ENCODE measurements around the gene NGB. TPM values are rescaled to one million over a fixed set of nuclear protein-coding genes. Genes with fewer than 3 reads are reported as not detected.
"Not testable (repeated sequence)": the region's sequence is repeated elsewhere in the genome, so short reads cannot be mapped to it uniquely, and the experiment has no call there.

NGB gene
- total RNA-seq, 1 donor from 2014 or later, result 0.35 TPM

- DNase-seq (ENCODE audit: low read depth), result no peak
Observed at GRCh38 chr14:77296155-77296554, 25.1 kb upstream of the NGB start.

GRCh38 chr14:77290705-77291104 lies 19.7 kb upstream of the NGB start:
- peak; percentile 15 for DNase-seq (ENCODE audit: low read depth)

- no peak for DNase-seq (ENCODE audit: low read depth)
Observed at GRCh38 chr14:77286576-77286975, 15.6 kb upstream of the NGB start.

GRCh38 chr14:77284466-77284865 lies 13.5 kb upstream of the NGB start:
- DNase-seq (ENCODE audit: low read depth), result no peak

GRCh38 chr14:77284066-77284465 lies 13.1 kb upstream of the NGB start:
- DNase-seq (ENCODE audit: low read depth), result no peak

GRCh38 chr14:77281852-77282410 lies 10.9 kb upstream of the NGB start:
- DNase-seq (ENCODE audit: low read depth), result no peak

GRCh38 chr14:77280921-77281320 lies 9.9 kb upstream of the NGB start:
- not testable (repeated sequence) for DNase-seq (ENCODE audit: low read depth)

- DNase-seq (ENCODE audit: low read depth), result no peak
Observed at GRCh38 chr14:77279719-77280118, 8.7 kb upstream of the NGB start.

- DNase-seq (ENCODE audit: low read depth), result no peak
Observed at GRCh38 chr14:77278461-77279230, 7.6 kb upstream of the NGB start.

GRCh38 chr14:77276959-77277358 lies 6.0 kb upstream of the NGB start:
- no peak for DNase-seq (ENCODE audit: low read depth)

- DNase-seq (ENCODE audit: low read depth), result no peak
Observed at GRCh38 chr14:77276295-77276935, 5.4 kb upstream of the NGB start.

- DNase-seq (ENCODE audit: low read depth), result no peak
Observed at GRCh38 chr14:77275601-77276017, 4.6 kb upstream of the NGB start.

GRCh38 chr14:77275041-77275580 lies 4.1 kb upstream of the NGB start:
- DNase-seq (ENCODE audit: low read depth), result no peak

- no peak for DNase-seq (ENCODE audit: low read depth)
Observed at GRCh38 chr14:77273796-77274195, 2.8 kb upstream of the NGB start.

GRCh38 chr14:77272261-77272660 lies 1.3 kb upstream of the NGB start:
- no peak for DNase-seq (ENCODE audit: low read depth)

GRCh38 chr14:77270361-77271112 lies 469 bp downstream of the NGB start:
- no peak for DNase-seq (ENCODE audit: low read depth)

GRCh38 chr14:77268989-77269600 lies 1.9 kb downstream of the NGB start:
- DNase-seq (ENCODE audit: low read depth), result no peak

GRCh38 chr14:77267937-77268699 lies 2.9 kb downstream of the NGB start:
- no peak for DNase-seq (ENCODE audit: low read depth)

GRCh38 chr14:77266336-77266735 lies 4.7 kb downstream of the NGB start:
- DNase-seq (ENCODE audit: low read depth), result no peak

GRCh38 chr14:77265561-77266335 lies 5.3 kb downstream of the NGB start:
- DNase-seq (ENCODE audit: low read depth), result no peak
